ENCODE results near the gene GLIPR1L2.

- TF ChIP-seq CTCF (conservative IDR thresholded peaks at IDR 0.05; ENCODE audit: low read depth, low read length) (no peak), EZH2 (IDR thresholded peaks at IDR 0.05; ENCODE audit: borderline replicate concordance, low read depth, low read length, poor library complexity, severe bottlenecking) (no peak)
These were observed 13.3 kb downstream of the GLIPR1L2 start for GRCh38 chr12:75404231-75404630.

Data from A673 (cell line).